Astrocyte of the spinal cord (primary cell): ENCODE data around the gene PI4K2A.

Experiments
- DNase-seq: peaks from one replicate; pipeline ENCODE4 v3.0.0; 2011; ENCODE audit warnings: low read depth, low spot score
- H3K4me3 ChIP-seq: 2 replicates; pipeline ENCODE4 v1.5.1; 2011; ENCODE audit warnings: low read depth, mild to moderate bottlenecking, low read length, moderate library complexity
- CTCF ChIP-seq: IDR thresholded peaks from 2 replicates; pipeline ENCODE4 v1.5.1; 2012; ENCODE audit warnings: low read depth, mild to moderate bottlenecking, low read length, inconsistent platforms
- in situ Hi-C: cut with HindIII; loops from 2 replicates; pipeline ENCODE4 v1.10.0; 2017; ENCODE audit warnings: low sequenced_read_pairs

Gene PI4K2A

DNA sequence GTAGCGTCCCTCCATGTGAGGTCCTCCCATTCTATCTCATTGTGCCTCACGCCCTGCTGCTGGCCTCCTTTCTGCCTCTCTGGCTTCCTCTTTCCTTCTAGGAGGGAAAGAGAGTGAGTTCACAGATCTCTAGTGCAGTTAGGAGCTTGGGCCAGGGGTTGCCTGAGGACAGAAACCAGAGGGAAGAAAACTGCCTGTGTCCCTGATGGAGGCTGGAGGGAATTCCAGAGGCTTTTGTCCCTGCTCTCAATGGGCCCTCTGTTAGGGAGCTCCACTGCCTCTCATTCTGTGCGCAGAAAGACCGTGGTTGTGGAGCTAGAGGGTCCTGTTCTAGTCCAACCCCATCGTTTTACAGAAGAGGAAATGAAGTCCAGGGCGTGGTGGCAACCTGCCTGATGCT, 77.7 kb downstream of the PI4K2A start:
- H3K4me3 ChIP-seq: no peak overlapping the region
- no peak for DNase-seq
- in situ Hi-C loops: no loop called here
- no peak for TF ChIP-seq CTCF

DNA sequence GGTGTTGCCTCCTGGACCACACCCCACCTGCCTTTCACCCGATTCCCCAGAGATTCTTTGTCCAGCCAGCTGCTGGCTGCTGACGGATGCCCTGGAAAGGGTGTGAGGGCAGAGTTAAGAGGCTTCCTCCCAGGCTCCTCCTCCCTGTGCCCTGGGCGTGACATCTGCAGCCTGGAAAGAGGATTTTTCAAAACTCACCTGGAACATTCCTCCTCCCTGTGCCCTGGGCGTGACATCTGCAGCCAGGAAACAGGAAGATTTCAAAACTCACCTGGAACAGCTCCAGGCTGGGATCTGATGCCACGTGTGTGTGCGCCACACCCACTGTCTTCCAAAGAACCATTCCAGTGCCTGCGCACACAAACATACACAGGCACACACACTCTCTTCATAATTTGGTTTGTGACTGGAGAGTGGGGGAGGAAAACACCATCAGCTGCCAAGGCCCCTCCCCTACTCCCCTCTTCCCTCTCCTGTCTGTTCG, 78.2 kb downstream of the PI4K2A start:
- in situ Hi-C loops: no loop called here
- no peak for TF ChIP-seq CTCF
- DNase-seq: no peak
- no peak overlapping the region for H3K4me3 ChIP-seq

DNA sequence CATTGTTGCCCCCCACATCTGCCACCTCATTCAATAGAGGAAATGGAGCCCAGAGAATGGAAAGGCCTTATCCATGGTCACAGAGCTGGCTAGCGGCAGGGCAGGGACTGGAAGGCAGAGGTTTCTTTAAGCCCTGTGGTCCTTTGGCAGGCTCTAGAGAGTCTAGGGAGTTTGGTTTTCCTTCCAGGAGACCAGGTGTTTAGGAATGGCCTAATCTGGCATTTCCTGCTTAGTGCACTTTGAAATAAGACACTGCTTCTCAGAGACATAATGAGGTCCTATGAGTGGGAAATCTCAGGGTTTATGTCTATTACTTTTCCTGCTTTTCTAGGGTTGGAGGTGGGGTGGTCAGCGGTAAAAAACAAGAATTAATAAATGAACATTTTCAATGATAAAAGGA, 79.1 kb downstream of the PI4K2A start:
- no peak overlapping the region for H3K4me3 ChIP-seq
- in situ Hi-C loops: no loop called here
- no peak for DNase-seq
- no peak for TF ChIP-seq CTCF

DNA sequence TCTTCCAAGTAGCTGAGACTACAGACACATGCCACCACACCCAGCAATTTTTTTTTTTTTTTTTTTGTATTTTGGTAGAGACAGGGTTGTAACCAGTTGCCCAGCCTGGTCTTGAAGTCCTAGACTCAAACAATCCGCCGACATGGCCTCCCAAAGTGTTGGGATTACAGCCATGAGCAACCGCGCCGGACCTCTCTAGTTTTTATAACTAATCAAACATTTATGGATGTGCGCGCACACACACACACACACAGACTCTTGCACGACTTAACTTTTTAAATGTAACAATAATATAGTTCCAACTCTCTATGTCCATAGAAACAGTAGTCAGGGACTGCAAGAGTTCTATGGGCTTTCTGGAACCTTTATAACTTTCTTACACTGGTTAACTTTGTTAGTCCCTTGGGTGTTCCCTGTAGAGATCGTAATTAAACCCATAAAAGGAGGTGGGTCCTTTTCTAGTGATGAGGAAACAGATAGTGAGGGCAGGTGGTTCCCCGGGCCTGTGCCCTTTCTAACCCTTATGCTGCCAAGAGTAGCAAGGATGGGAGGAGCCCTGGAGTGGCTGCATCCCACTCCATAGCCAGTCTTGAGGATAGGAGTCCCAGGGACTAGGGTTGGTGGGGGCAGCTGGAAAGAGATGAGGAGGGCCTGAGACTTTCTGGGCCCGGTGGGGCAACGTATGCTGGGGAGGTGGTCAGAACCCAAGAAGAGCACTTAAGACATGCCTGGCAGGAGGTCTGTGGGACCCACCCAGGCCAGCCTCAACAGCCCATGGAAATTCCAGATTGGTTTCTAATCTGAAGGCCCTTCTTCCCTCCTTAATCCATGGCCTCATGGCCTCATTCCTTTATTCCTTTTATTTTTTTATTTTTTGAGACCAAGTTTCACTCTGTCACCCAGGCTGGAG, 81.7 kb downstream of the PI4K2A start:
- DNase-seq: no peak
- TF ChIP-seq CTCF: no peak
- H3K4me3 ChIP-seq: no peak overlapping the region
- in situ Hi-C loops: no loop called here

DNA sequence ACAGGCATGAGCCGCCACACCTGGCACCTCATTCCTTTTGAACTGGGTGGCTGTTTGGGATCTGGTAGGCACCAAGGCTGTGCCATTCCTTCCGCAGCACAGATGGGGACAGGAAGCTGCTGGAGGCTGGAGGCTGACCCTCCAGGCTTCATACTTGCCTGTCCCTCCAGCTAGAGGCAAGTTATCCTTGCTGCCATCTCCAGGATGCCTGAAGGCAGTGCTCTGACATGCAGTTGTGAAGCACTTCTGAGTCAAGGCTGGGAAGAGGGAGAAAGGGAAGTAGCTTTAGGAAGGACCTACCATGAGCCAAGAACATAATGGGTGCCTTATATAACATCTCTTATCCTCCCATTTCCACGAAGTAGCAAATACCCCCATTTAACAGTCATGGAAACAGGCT, 82.5 kb downstream of the PI4K2A start:
- no peak for DNase-seq
- no peak overlapping the region for H3K4me3 ChIP-seq
- in situ Hi-C loops: no loop called here
- no peak for TF ChIP-seq CTCF

GRCh38 chr10:97724341-97724941, 84.0 kb downstream of the PI4K2A start:
- TF ChIP-seq CTCF: no peak
- no peak overlapping the region for H3K4me3 ChIP-seq
- DNase-seq: no peak
- in situ Hi-C loops: no loop called here
